Hematopoietic multipotent progenitor cell treated with erythropoietin and hydrocortisone succinate and interleukin-3 and kit ligand, for 17 days (in vitro differentiated cells): ENCODE results near the gene VSTM2L.
"Not testable (repeated sequence)": the region's sequence is repeated elsewhere in the genome, so short reads cannot be mapped to it uniquely, and the experiment has no call there.

ENCODE experiments used
- DNase-seq: peaks from one replicate; pipeline ENCODE4 v3.0.0-alpha.2; 2015; ENCODE audit warnings: low spot score

VSTM2L gene

GRCh38 chr20:37937686-37938085, 34.8 kb downstream of the VSTM2L start:
- no peak for DNase-seq

GRCh38 chr20:37938181-37938750, 35.3 kb downstream of the VSTM2L start:
- no peak for DNase-seq

- no peak for DNase-seq
These were observed 36.0 kb downstream of the VSTM2L start for GRCh38 chr20:37938954-37939353.

GRCh38 chr20:37939701-37940560, 37.0 kb downstream of the VSTM2L start:
- no peak for DNase-seq

GRCh38 chr20:37940858-37941257, 37.9 kb downstream of the VSTM2L start:
- DNase-seq: no peak

- DNase-seq: no peak
These were observed 38.4 kb downstream of the VSTM2L start for GRCh38 chr20:37941332-37941731.

GRCh38 chr20:37941992-37942391, 39.1 kb downstream of the VSTM2L start:
- DNase-seq: no peak

GRCh38 chr20:37943033-37943432, 40.1 kb downstream of the VSTM2L start:
- no peak for DNase-seq

GRCh38 chr20:37943501-37944455, 40.9 kb downstream of the VSTM2L start:
- no peak for DNase-seq

GRCh38 chr20:37944456-37944981, 41.6 kb downstream of the VSTM2L start:
- DNase-seq: no peak

- DNase-seq: no peak
These were observed 42.2 kb downstream of the VSTM2L start for GRCh38 chr20:37945091-37945547.

- DNase-seq: no peak
These were observed 44.0 kb downstream of the VSTM2L start for GRCh38 chr20:37946946-37947345.

GRCh38 chr20:37947943-37948342, 45.0 kb downstream of the VSTM2L start:
- no peak for DNase-seq

GRCh38 chr20:37948956-37949355, 46.0 kb downstream of the VSTM2L start:
- DNase-seq: no peak

GRCh38 chr20:37954190-37954589, 51.3 kb downstream of the VSTM2L start:
- no peak for DNase-seq

GRCh38 chr20:37954626-37955025, 51.7 kb downstream of the VSTM2L start:
- no peak for DNase-seq

- no peak for DNase-seq
These were observed 52.6 kb downstream of the VSTM2L start for GRCh38 chr20:37955511-37955910.

GRCh38 chr20:37956107-37956585, 53.2 kb downstream of the VSTM2L start:
- no peak for DNase-seq

- DNase-seq: no peak
These were observed 56.1 kb downstream of the VSTM2L start for GRCh38 chr20:37958856-37959520.

GRCh38 chr20:37961066-37961465, 58.1 kb downstream of the VSTM2L start:
- DNase-seq: no peak

GRCh38 chr20:37963483-37963882, 60.6 kb downstream of the VSTM2L start:
- not testable (repeated sequence) for DNase-seq
